Measurements from ENCODE around the gene ADPRHL1.

ADPRHL1 gene

DNA sequence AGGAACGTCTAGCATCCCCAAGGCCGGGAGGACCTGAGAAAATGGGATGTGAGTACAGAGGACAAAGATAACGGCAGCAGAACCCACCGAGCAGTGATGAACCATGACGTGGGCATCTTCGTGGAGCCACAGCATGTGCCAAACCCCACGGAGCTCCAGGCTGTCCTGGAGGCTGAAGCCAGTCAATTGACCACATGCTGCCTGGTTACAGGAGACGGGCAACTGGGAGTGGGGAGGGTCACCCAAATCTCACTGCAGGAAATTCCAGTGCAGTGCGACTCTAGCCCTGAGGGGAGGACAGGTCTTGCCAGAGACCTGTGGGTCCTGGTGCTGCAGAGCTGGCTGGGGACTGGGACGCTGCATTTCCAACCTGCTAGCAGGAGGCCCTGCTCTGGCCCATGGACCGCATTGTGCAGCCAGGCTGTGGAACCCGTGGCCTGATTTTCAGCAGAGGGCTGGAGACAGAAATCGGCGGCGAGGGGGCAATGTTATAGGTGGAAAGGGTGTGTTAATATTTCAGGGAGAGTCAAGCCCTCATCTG is 86.2 kb downstream of the ADPRHL1 start:
- no peak for DNase-seq

DNA sequence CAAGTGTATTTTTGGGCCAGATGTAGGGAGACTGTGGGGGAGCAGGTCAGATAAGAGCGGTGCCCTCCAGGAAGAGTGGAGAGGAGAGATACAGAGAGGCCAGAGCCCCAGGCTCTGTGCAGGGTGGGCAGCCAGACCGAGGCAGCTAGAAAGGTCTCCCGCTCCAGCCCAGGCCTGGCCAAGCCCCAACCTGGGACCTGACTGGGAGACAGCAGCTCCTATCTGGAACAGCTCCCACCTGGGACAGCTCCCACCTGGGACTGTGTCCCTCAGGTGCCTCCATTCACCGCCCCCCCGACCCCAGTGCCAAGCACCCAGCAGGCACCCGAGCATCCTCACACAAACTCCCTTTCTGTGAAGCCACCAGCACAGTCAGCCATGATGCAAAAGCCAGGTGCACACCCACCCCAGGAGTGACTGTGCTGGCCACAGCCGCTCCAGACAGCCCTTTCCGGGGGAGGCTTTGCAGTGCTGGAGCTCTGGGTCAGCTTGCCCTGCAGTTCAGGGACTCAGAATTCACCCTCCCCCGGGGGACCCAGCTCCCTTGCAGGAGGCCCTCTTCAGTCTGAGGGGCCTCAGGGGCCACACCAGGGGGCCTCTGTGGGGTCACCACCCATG is 87.2 kb downstream of the ADPRHL1 start:
- no peak for DNase-seq

DNA sequence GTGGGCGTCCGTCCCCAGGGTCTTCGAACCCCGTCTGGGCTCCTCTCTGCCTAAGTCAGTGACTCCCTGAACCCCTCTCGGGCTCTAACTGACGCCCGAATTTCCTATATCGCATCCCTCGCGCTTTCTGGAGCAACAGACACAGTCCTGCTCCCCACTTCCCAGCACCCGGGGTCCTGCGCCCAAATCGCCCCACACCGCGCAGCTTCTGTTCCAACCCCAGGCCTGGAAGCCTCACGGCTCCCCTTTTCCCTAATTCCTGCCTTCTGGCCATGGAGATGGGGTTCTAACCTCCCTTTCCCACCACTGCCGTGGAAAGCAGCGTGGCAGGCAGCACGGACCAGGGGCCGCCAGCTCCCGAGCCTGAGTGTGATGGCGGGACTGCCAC is 87.7 kb downstream of the ADPRHL1 start:
- no peak for DNase-seq

- DNase-seq: no peak
Measured at GRCh38 chr13:113364901-113365582, 88.2 kb downstream of the ADPRHL1 start.

GRCh38 chr13:113364311-113364889 is 88.9 kb downstream of the ADPRHL1 start:
- DNase-seq: no peak

DNA sequence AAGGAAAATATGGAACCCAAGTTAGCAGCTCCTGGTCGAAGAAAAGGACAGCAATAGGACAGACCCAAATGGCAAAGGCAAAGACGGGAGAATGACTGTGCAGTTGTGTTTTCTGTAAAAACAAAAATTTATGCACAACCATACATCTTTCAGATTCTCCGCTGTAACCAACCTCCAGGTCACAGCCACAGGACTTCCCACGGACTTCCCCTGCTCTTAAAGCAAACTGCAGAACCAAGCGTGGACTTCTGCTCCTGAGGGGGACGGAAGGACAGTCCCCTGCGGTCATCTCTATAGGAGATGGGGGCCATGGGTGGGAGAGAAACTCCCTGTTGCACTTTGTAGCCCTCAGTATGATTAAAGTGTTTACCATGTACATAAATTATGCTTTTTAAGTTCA is 91.9 kb downstream of the ADPRHL1 start:
- no peak for DNase-seq

- no peak for DNase-seq
Measured at GRCh38 chr13:113360446-113360845, 92.8 kb downstream of the ADPRHL1 start.

DNA sequence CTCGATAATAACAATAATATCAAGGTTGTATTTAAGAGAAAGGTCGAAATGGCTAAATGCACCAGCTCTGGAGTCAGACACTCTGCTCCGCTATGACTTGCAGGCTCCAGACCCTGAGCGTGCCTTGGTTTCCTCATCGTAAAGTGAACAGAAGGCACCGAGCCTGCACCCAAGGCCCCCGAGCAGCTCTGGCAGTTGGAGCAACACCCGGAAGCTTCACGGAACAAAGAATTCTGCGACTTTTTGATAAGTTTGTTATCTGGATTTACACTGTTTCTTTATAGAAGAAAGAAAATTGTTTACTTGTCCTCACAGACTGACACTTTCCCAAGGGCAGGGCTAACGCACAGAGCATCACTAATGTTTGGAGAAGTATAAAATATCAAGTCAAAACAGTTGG is 93.7 kb downstream of the ADPRHL1 start:
- no peak for DNase-seq

- no peak for DNase-seq
Measured at GRCh38 chr13:113358653-113359190, 94.6 kb downstream of the ADPRHL1 start.

GRCh38 chr13:113357529-113357928 is 95.8 kb downstream of the ADPRHL1 start:
- no peak for DNase-seq

DNA sequence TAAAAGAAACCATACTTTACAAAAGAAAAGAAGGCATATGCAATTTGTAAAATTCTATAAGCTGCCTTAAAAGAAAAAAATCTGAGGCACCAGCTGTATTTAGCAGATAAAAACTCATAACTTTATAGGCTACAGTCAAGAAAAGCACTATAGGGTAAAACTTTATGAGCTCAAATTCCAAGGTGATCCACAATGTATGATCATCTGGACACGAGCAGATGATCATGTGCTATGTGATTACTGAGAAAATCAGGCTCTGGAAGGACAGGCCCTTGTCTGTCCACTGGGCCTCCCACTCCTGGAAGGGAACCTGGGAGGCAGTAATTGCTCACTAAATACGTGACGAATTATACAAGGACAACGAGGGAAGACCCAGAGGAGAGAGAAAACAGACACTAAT is 96.7 kb downstream of the ADPRHL1 start:
- no peak for DNase-seq

GRCh38 chr13:113355621-113356020 is 97.7 kb downstream of the ADPRHL1 start:
- DNase-seq: no peak

DNA sequence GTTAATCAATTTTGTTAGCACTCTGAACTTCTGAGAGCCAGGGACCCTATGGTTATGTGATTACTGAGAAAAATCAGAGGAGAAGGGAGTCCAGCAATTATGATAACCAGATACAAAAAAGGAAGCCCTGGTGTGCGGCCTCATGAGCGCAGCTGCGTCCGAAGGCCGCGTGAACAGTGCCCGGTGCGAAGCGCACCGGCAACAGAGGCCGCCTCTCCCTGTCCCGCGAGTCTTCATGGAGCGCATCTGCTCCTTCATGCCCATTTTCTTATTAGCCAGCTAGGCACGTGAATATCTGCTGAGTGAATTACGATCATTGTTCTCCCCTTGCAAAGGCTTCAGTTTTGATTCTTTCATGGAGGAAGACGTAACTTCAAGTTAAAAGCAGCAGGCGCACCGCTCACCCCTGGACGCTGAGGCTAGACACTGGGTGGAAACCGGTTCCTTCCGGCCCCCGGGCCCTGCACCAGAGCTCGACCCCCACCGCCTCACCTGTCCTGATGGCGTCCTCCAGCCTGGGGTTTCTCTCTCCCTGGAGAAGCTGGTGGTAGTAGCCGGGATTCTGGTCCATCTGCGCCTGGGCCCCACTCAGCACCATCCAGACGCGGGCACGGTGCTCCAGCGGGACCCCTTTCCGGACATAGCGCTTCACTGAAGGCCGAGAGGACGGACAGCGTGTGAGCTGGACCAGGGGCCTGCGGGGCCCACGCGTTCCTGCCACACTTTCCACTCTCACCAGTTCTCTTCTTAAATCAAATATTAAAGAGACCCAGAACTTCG is 98.3 kb downstream of the ADPRHL1 start:
- no peak for DNase-seq

GRCh38 chr13:113353254-113353653 is 100.0 kb downstream of the ADPRHL1 start:
- no peak for DNase-seq

- DNase-seq: no peak
Measured at GRCh38 chr13:113351514-113352026, 101.7 kb downstream of the ADPRHL1 start.

- no peak for DNase-seq
Measured at GRCh38 chr13:113350938-113351335, 102.4 kb downstream of the ADPRHL1 start.

GRCh38 chr13:113350065-113350937 is 103.0 kb downstream of the ADPRHL1 start:
- no peak for DNase-seq

Measured in activated CD4-positive, alpha-beta T cell treated with anti-CD3 and anti-CD28 coated beads for 1 hour (primary cell).